ENCODE data around the gene ERRFI1. TPM values are rescaled to one million over a fixed set of nuclear protein-coding genes. Genes with fewer than 3 reads are reported as not detected.

The ERRFI1 gene
- total RNA-seq, 2 experiments from 2014 or later, result not detected

- intact Hi-C loops (cut with micrococcal nuclease; ENCODE audit: unreplicated experiment), result no loop called here
- no peaks in the 10 kb centered on the region for H4K20me1 ChIP-seq (ENCODE audit: insufficient read depth, low read length)
- no peaks in the 10 kb centered on the region for H3K4me1 ChIP-seq (ENCODE audit: insufficient read depth, low read length, poor library complexity, severe bottlenecking)
- H3K9me2 ChIP-seq (ENCODE audit: insufficient read depth, low read length), result no peaks in the 10 kb centered on the region
- H3K36me3 ChIP-seq (ENCODE audit: insufficient read depth, low read length), result no peaks in the 10 kb centered on the region
- BruUV-seq (replicated peaks), result no TSS peak
- ChIA-PET CTCF (ENCODE audit: unreplicated experiment) (no interaction called here), POLR2A (no interaction called here)
- H3K4me3 ChIP-seq (ENCODE audit: low read depth, low read length, poor library complexity, severe bottlenecking), result no peak overlapping the region
- no peak overlapping the region for H2AFZ ChIP-seq (ENCODE audit: low read length)
- H3K4me2 ChIP-seq (ENCODE audit: low read length), result no peak overlapping the region
- DNase-seq (ENCODE audit: low spot score), result no peak
- no peaks in the 10 kb centered on the region for H3K9me3 ChIP-seq (ENCODE audit: low read length)
- TF ChIP-seq EZH2phosphoT487 (IDR thresholded peaks at IDR 0.05; ENCODE audit: borderline replicate concordance, low read depth, low read length), result no peak
- no peak for TF ChIP-seq CTCF (conservative IDR thresholded peaks at IDR 0.05; ENCODE audit: low read length)
- no peak overlapping the region for H3K27ac ChIP-seq (ENCODE audit: low read depth, low read length, poor library complexity, severe bottlenecking)
- H3K79me2 ChIP-seq (ENCODE audit: insufficient read depth, low read depth, low read length), result no peaks in the 10 kb centered on the region
Observed at GRCh38 chr1:8022395-8023286, 3.5 kb downstream of the ERRFI1 start.

- no peaks in the 10 kb centered on the region for H3K79me2 ChIP-seq (ENCODE audit: insufficient read depth, low read depth, low read length)
- intact Hi-C loops (cut with micrococcal nuclease; ENCODE audit: unreplicated experiment), result no loop called here
Observed at GRCh38 chr1:8021676-8022266, 4.3 kb downstream of the ERRFI1 start.

More at GRCh38 chr1:8021676-8022266, 4.3 kb downstream of the ERRFI1 start:
- no peak for DNase-seq (ENCODE audit: low spot score)
- no peak for TF ChIP-seq CTCF (conservative IDR thresholded peaks at IDR 0.05; ENCODE audit: low read length)
- no peak for TF ChIP-seq EZH2phosphoT487 (IDR thresholded peaks at IDR 0.05; ENCODE audit: borderline replicate concordance, low read depth, low read length)
- no peak overlapping the region for H3K4me3 ChIP-seq (ENCODE audit: low read depth, low read length, poor library complexity, severe bottlenecking)
- no peak overlapping the region for H2AFZ ChIP-seq (ENCODE audit: low read length)
- no peak overlapping the region for H3K27ac ChIP-seq (ENCODE audit: low read depth, low read length, poor library complexity, severe bottlenecking)
- POLR2A ChIA-PET, result no interaction called here
- no TSS peak for BruUV-seq (replicated peaks)
- H4K20me1 ChIP-seq (ENCODE audit: insufficient read depth, low read length), result no peaks in the 10 kb centered on the region
- no peaks in the 10 kb centered on the region for H3K9me2 ChIP-seq (ENCODE audit: insufficient read depth, low read length)
- no peaks in the 10 kb centered on the region for H3K4me1 ChIP-seq (ENCODE audit: insufficient read depth, low read length, poor library complexity, severe bottlenecking)
- CTCF ChIA-PET (ENCODE audit: unreplicated experiment), result no interaction called here
- no peak overlapping the region for H3K4me2 ChIP-seq (ENCODE audit: low read length)
- H3K36me3 ChIP-seq (ENCODE audit: insufficient read depth, low read length), result no peaks in the 10 kb centered on the region
- H3K9me3 ChIP-seq (ENCODE audit: low read length), result no peaks in the 10 kb centered on the region
